Subcutaneous adipose tissue (tissue), 4 donors: ENCODE results near the gene TMTC1. TPM values are rescaled to one million over a fixed set of nuclear protein-coding genes. Genes with fewer than 3 reads are reported as not detected.

Experiments used
- CTCF ChIP-seq: fragments of 450-650 bp; IDR thresholded peaks from one replicate; pipeline ENCODE4 v1.5.1; 2016; ENCODE audit warnings: low read depth, mild to moderate bottlenecking, control low read depth, antibody characterized with exemption, moderate library complexity
- total RNA-seq, 4 donors: library from RNA; depleted of rRNA; stranded (reverse); fragments of >200 nt; gene quantifications; one replicate each; pipeline ENCODE4 v1.1.0, GENCODE V29; 2016

TMTC1 gene
- total RNA-seq, 4 donors from 2014 or later = 45.4 to 153 (median 85.2) TPM

GRCh38 chr12:29653286-29653685 is 130.5 kb downstream of the TMTC1 start:
- TF ChIP-seq CTCF = no peak

- no peak for TF ChIP-seq CTCF
Observed at GRCh38 chr12:29650371-29650770, 133.4 kb downstream of the TMTC1 start.

- no peak for TF ChIP-seq CTCF
Observed at GRCh38 chr12:29649722-29650121, 134.0 kb downstream of the TMTC1 start.

GRCh38 chr12:29644536-29645162 is 139.1 kb downstream of the TMTC1 start:
- TF ChIP-seq CTCF = no peak

GRCh38 chr12:29640589-29641345 is 143.0 kb downstream of the TMTC1 start:
- TF ChIP-seq CTCF = no peak

- TF ChIP-seq CTCF = no peak
Observed at GRCh38 chr12:29639893-29640495, 143.7 kb downstream of the TMTC1 start.

- no peak for TF ChIP-seq CTCF
Observed at GRCh38 chr12:29638528-29638927, 145.2 kb downstream of the TMTC1 start.
